Tibial artery (tissue), 4 donors: ENCODE measurements around the gene DDI2.

ENCODE experiments used
- DNase-seq, 2 donors: peaks; one replicate each; pipeline ENCODE4 v3.0.0-alpha.2; 2019
- H3K27ac ChIP-seq, 2 donors: fragments of 200-600 bp; sonication (generic) in 1 of 2; 1 replicate in 1 of 2; 2 replicates in 1 of 2; pipeline ENCODE4 v1.5.1; 2018 to 2019; ENCODE audit warnings: mild to moderate bottlenecking in 1 of 2
- H3K27me3 ChIP-seq, 2 donors: fragments of 200-600 bp; sonication (generic) in 1 of 2; one replicate each; pipeline versions ENCODE4 v1.5.1 to v1.6.0; 2016 to 2019
- H3K36me3 ChIP-seq, 3 donors: fragments of 200-600 bp; sonication (generic) in 2 of 3; one replicate each; pipeline ENCODE4 v1.5.1; 2016 to 2019; ENCODE audit warnings: mild to moderate bottlenecking in 2 of 3
- H3K4me1 ChIP-seq, 4 donors: fragments of 200-600 bp; sonication (generic) in 2 of 4; 1 replicate in 3 of 4; 2 replicates in 1 of 4; pipeline ENCODE4 v1.5.1; 2016 to 2019
- H3K4me3 ChIP-seq, 2 donors: fragments of 200-600 bp; sonication (generic) in 1 of 2; 1 replicate in 1 of 2; 2 replicates in 1 of 2; pipeline ENCODE4 v1.5.1; 2018 to 2019; ENCODE audit warnings: mild to moderate bottlenecking in 2 of 2
- H3K9me3 ChIP-seq, 3 donors: fragments of 200-600 bp; sonication (generic) in 1 of 3; one replicate each; pipeline ENCODE4 v1.5.1; 2016 to 2019
- CTCF ChIP-seq, 2 experiments: fragments of 200-600 bp in 1 of 2; fragments of 450-650 bp in 1 of 2; IDR thresholded peaks; one replicate each; pipeline ENCODE4 v1.5.1; 2017 to 2019; ENCODE audit warnings: antibody characterized with exemption in 2 of 2, mild to moderate bottlenecking in 1 of 2, moderate library complexity in 1 of 2
- intact Hi-C: fragments of 100-400 bp; cut with DNase I; formaldehyde crosslinking; loops from one replicate; pipeline ENCODE4 v1.15.0; 2023; ENCODE audit warnings: low total_unique reads

Gene DDI2

DNA sequence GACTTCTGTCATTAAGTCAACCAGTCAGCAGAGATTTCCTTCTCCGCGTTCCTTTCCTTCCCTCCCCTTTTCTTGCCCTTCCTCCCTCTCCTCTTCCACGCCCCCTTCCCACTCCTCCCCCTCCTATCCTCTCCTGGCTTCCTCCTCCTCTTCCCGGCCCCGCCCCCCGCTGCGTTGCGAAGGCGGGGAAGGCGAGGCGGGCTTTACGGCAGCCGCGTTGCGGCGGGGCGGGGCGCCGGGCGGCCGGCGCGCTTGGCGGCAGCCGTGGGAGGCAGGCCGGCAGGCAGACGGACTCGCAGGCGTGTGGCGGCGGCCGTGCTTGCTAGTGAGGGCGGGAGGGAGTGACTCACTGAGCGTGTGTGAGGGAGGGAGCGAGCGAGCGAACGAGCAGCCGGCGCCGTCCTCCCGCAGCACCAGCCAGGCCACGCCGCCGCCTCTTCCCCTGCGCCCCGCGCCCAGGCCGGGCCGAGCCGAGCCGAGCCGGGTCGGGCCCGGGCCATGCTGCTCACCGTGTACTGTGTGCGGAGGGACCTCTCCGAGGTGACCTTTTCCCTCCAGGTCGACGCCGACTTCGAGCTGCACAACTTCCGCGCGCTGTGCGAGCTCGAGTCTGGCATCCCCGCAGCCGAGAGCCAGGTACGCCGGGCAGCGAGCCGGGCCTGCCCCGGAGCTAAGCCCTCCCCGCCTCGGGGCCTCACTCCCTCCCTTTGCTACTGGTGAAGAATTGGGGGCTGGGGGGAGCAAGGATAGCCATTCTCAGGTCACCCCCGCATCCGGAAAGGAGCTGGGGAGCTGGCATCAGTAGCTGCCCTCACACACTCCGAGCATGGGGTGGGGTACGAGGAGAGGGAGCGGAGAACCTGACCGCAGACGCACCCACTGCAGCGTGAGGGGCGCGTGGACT, at the start of gene DDI2:
Gene DDI2 (plus strand): TSS at position 286 of the 904 bp plus-strand sequence. CDS start 213 bp downstream, at position 499.
- Histone ChIP-seq H3K27ac (peak within 1 kb of the TSS; percentile 93 to 98), H3K36me3 (no peaks in the 10 kb centered on the region), H3K9me3 (no peaks in the 10 kb centered on the region), H3K4me3 (peak within 1 kb of the TSS; percentile 80 to 88), H3K27me3 (no peaks in the 10 kb centered on the region), H3K4me1 (peaks cover 0 to 42% (median 29%) of the 10 kb centered on the region in 4 donors)
- intact Hi-C loops: loop anchor here (2.0 kb wide), 2 partner anchors 15 to 45 kb away; no protein-coding TSS in a partner anchor
- TF ChIP-seq CTCF (IDR thresholded peaks at IDR 0.05): no peak
- peak; percentile 98 to 99 for DNase-seq

- no peak for DNase-seq
- Histone ChIP-seq H3K27ac (no peak overlapping the region), H3K9me3 (no peaks in the 10 kb centered on the region), H3K4me3 (no peak overlapping the region), H3K4me1 (no peaks in the 10 kb centered on the region), H3K27me3 (no peaks in the 10 kb centered on the region), H3K36me3 (peaks cover 57 to 81% (median 65%) of the 10 kb centered on the region in 3 donors)
- intact Hi-C loops: no loop called here
- TF ChIP-seq CTCF (IDR thresholded peaks at IDR 0.05): no peak
These were observed 48.7 kb upstream of the DDI2 start for GRCh38 chr1:15568387-15569073.

- Histone ChIP-seq H3K4me1 (no peaks in the 10 kb centered on the region), H3K9me3 (no peaks in the 10 kb centered on the region), H3K4me3 (no peak overlapping the region), H3K36me3 (peaks cover 40 to 60% (median 42%) of the 10 kb centered on the region in 3 donors), H3K27me3 (no peaks in the 10 kb centered on the region), H3K27ac (no peak overlapping the region)
- TF ChIP-seq CTCF (IDR thresholded peaks at IDR 0.05): no peak
- DNase-seq: no peak
- intact Hi-C loops: no loop called here
These were observed 46.4 kb upstream of the DDI2 start for GRCh38 chr1:15570861-15571260.

- no peak for TF ChIP-seq CTCF (IDR thresholded peaks at IDR 0.05)
- intact Hi-C loops: no loop called here
- Histone ChIP-seq H3K4me3 (no peak overlapping the region), H3K4me1 (no peaks in the 10 kb centered on the region), H3K27me3 (no peaks in the 10 kb centered on the region), H3K36me3 (peaks cover 36 to 56% (median 38%) of the 10 kb centered on the region in 3 donors), H3K27ac (no peak overlapping the region), H3K9me3 (no peaks in the 10 kb centered on the region)
- no peak for DNase-seq
These were observed 46.0 kb upstream of the DDI2 start for GRCh38 chr1:15571266-15571665.

GRCh38 chr1:15573477-15573876, 43.8 kb upstream of the DDI2 start:
- no peak overlapping the region for H3K27ac ChIP-seq
- H3K36me3 ChIP-seq: peaks cover 14 to 34% (median 16%) of the 10 kb centered on the region in 3 donors

More at GRCh38 chr1:15573477-15573876, 43.8 kb upstream of the DDI2 start:
- H3K27me3 ChIP-seq: no peaks in the 10 kb centered on the region
- no peak overlapping the region for H3K4me3 ChIP-seq
- no peaks in the 10 kb centered on the region for H3K4me1 ChIP-seq
- no peaks in the 10 kb centered on the region for H3K9me3 ChIP-seq
- peak in 1 of 2 donors; percentile 25 for DNase-seq
- no peak for TF ChIP-seq CTCF (IDR thresholded peaks at IDR 0.05)
- intact Hi-C loops: loop anchor here (2.0 kb wide), 1 partner anchor 43 kb away; the partner anchor contains the start of gene DDI2
